ENCODE measurements around the gene RIF1.

RIF1 gene

GRCh38 chr2:151520976-151521375, 111.3 kb downstream of the RIF1 start:
- DNase-seq (ENCODE audit: low read depth), result no peak

GRCh38 chr2:151522556-151522955, 112.9 kb downstream of the RIF1 start:
- no peak for DNase-seq (ENCODE audit: low read depth)

GRCh38 chr2:151523850-151524249, 114.1 kb downstream of the RIF1 start:
- no peak for DNase-seq (ENCODE audit: low read depth)

GRCh38 chr2:151525821-151526373, 116.2 kb downstream of the RIF1 start:
- DNase-seq (ENCODE audit: low read depth), result no peak

GRCh38 chr2:151526572-151527090, 116.9 kb downstream of the RIF1 start:
- DNase-seq (ENCODE audit: low read depth), result no peak
